SKM-1 treated with dmso at 0.1 percent for 144 hours (cell line): Measurements from ENCODE around the gene CRYBG2.
A peak's percentile ranks its signal among the peaks of the same experiment; 100 is the strongest.

Experiments used
- DNase-seq: peaks from one replicate; lab custom pipeline; 2025; ENCODE audit not compliant: unreplicated experiment; lab: John Stamatoyannopoulos, UW

The CRYBG2 gene

GRCh38 chr1:26322042-26322331, 31.9 kb downstream of the CRYBG2 start:
- no peak for DNase-seq

GRCh38 chr1:26321315-26322041, 32.5 kb downstream of the CRYBG2 start:
- DNase-seq = peak; percentile 71

DNA sequence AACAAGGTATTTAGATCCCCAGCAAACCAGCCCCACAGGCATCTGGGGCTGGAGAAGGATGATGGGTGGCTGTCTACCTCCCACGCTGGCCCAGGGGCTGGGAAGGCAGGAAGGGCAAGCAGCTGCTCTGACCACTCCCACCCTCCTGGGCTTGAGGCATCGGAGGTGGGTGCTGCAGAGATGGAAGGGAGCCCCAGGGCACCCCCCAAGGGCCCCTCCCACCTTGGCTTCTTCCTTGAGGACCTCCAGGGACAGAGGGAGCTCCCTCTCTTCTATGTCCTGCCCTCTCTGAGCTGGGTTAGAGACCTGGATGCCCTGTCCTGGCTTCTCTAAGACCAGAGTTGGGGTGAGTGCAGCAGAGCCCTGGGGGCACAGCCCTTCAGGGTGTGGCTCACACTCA, 33.0 kb downstream of the CRYBG2 start:
- DNase-seq = no peak

- DNase-seq = no peak
Measured at GRCh38 chr1:26318338-26319064, 35.4 kb downstream of the CRYBG2 start.

- DNase-seq = no peak
Measured at GRCh38 chr1:26317612-26318337, 36.2 kb downstream of the CRYBG2 start, which contains the start of gene CD52. Gene CD52 (plus strand): TSS chr1:26317958. CDS start chr1:26318018, 60 bp downstream.

- DNase-seq = no peak
Measured at GRCh38 chr1:26317146-26317545, 36.8 kb downstream of the CRYBG2 start.

- no peak for DNase-seq
Measured at GRCh38 chr1:26315874-26316850, 37.8 kb downstream of the CRYBG2 start.

DNA sequence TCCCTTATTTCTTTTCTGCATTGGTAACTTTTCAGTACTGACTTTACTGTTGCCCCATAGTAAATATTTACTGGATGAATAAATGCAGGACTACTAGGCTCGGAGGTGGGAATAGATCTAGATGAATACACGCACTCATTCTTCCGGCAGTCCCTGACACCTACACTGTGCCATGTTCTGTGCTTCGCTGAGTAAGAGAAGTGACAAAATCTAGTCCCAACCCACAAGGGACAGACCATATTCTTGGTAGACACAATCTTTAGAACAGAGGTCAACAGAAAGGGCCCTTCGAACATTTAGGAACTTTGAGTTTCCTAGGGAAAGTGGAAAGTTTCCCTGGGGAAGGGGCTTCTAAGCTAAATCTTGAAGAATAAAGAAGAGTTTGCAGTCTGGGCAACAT, 39.4 kb downstream of the CRYBG2 start:
- DNase-seq = no peak

GRCh38 chr1:26307966-26308899, 45.7 kb downstream of the CRYBG2 start:
- DNase-seq = peak; percentile 25

DNA sequence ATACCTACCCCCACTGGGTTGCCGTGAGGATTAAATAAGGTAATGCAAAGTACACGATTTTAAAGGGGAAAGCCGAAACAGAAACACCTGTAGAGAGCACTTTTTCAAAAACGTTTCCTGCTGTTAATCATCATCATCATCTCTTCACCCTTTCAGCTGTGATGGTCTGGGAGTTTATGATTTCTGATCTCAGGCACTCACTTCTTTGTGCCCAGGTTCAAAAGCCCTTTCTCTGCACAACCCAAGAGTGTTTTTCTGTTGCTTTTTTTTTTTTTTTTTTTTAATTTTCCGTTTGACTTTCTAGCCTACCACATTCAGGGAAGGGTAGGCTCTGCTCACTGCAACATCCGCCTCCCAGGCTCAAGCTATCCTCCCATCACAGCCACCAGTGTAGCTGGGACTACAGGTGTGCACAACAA, 46.6 kb downstream of the CRYBG2 start:
- no peak for DNase-seq

DNA sequence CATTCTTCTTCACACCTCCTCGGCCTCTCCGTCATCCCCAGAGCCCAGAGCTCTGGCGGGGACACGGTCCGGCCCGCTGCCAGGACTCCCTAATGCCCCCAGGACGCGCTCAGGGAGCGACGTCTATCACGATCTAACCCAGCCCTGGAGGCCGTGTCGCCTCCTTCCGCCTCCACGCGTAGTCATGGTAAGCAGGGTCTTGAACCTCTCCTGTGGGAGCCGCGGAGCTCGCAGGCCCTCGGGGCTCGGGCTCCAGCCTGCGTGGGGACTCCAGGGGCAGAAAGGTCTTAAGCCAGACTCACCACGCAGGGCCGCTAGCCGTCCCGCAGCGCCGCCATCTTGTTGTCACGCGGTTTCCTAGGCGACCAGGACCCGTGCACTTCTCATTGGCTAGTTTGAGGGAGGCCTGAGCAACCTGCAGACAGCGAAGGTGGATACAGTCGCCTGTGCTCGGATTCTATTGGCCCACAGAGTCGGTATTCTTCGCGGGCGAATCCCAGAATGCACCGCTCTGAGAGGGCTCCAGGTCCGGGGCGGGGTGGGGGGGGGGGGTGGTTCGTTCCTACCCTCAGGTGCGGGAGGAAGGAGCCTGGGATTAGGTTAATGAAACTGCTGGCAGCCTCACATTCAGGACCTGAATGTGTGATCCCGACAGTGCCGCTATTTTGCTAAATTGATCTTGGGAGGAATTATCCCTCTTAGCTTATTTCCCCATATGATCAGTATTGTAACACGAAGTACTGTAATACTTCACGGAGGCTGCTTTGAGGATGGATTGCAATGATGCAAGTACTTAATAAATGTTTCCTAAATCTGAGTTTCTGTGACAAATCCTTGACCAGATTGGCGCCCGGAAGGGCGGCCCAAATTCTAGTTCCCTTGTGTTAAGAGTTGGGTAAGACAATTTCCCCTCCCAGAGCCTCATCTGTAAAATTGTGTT, 47.4 kb downstream of the CRYBG2 start, which contains the start of gene UBXN11:
TSS of gene UBXN11 (minus strand) at position 347 of the 940 bp plus-strand sequence. CDS start 3,753 bp downstream, outside the sequence.
- DNase-seq = peak; percentile 89

DNA sequence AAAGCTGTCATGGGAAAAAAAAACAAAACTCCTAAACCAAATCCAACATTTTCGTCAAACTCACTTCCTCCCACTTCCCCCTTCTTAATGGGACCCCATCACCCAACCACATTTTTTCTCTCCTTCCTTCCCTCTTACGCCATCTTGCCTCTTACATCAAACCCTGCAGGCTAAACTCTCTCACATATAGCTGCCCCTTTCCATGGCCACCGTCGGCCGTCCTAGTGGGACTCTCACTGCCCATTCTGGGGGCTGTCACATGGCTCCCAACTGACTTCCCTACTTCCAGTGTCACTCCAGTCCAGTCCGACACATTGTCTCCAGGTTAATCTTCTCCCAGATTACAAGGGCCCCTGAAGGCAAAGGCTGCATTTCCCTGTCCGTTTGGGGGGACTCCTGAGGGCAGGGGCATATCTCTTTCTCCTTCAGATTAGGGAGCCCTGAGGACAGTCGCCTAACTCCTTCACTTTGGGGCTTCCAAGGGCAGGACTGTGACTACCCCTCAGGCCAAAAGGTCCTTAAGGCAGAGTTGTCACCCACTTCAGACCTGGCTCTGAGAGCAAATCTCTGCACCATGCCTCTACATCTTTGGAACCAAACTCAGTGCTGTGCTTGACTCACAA, 48.2 kb downstream of the CRYBG2 start:
- peak; percentile 75 for DNase-seq

- DNase-seq = no peak
Measured at GRCh38 chr1:26302733-26303405, 51.1 kb downstream of the CRYBG2 start.

- DNase-seq = no peak
Measured at GRCh38 chr1:26300578-26301275, 53.2 kb downstream of the CRYBG2 start.

DNA sequence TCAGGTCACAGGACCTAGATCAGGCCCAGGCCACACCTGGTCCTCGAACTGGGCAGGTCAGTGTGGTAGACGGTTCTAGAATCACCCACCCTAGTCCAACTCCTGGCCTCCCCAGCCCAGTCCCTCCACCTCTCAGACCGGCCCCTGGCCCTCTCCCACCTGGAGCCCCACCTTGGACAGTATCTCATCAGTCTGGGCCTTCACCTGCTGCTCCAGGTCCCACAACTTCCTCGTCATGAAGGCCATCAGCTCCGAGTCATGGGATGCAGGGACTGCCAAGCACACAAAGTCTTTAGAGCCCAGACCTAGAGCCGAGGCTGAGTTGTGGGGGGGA, 56.2 kb downstream of the CRYBG2 start:
- DNase-seq = no peak

DNA sequence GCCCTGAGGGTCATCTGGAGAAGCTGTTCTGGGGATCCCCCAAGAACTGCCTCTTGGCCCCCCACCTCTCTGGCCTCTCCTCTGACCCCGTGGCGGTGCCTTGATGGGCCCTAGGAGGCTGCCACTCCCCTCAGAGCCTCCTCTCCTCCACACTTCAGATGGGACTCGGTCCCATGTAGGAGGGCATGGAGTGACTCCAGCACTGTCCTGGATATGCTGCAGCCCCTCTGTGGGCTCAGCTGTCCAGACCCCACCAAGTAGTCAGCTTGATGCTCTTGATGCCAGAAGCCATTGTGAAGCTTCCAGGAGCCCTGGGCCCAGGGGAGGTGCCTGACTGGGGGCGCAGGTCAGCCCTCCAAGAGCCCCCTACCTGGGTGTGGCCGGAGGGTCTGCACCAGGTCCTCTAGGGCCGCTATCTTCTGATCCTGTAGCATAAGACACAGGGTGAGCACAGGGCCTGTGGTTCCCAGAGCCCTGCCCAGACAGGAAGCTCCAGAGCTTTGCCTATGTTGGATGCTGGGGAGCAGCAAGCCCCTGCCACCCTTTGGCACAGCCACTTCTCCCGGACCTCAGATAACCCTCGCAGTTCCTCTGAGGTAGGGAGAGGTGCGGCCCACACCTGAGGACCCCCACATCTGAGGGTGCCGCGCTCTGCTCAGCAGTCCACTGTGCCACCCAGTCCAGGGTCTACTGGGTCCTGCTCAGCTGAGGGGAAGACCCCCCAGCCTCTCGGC, 56.7 kb downstream of the CRYBG2 start:
- no peak for DNase-seq
